UCSD-AML1 (cell line): ENCODE measurements around the gene NFX1.
"Not testable (repeated sequence)": the region's sequence is repeated elsewhere in the genome, so short reads cannot be mapped to it uniquely, and the experiment has no call there.

Source experiments
- DNase-seq: peaks from one replicate; lab custom pipeline; 2025; ENCODE audit not compliant: unreplicated experiment; lab: John Stamatoyannopoulos, UW

The NFX1 gene

DNA sequence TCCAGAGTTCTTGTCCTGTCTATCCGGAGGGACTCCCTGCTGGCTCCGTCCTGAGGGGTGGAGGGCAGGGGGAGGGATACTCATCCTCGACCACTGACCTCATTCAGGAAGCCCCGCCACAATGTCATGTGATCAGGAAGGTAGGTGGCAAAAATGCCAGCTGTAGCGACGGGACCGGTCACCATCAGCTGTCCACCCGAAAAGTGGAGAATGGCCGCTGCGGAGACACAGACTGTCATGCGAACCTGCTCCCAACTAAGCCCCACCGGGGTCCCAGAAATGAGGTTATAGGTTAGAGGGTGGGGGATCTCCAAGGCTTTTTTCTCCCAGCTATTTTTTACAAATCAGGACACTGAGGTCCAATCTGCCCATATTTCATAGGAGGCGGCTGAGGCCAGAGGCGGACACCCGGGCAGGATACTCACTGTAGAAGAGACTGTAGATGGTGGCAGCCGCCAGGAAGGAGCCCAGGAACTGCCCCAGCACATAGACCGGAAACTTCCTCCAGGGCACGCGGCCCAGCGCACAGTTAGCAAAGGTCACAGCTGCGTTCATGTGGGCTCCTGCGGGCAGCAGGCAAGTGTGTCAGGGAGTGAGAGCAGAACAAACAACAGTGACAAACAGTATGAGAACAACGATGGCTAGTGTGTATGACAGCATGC lies 95.8 kb downstream of the NFX1 start:
- DNase-seq: not testable (repeated sequence)

DNA sequence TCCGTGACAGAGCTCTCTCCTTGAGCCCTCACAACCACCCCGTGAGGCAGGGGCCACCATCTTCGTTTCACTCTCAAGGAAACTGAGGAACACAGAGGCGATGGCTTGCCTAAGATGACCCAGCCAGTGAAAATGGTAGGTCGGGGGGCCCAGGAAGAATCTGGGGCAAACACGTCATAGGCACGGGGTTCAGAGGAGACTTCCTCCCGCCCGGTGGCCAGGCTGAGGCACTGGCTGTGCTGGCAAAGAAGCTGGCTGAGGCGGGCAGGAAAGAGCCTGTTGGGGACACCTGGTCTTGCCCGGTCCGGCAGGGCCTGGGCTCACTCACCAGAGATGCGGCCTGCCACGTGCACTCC lies 96.3 kb downstream of the NFX1 start:
- not testable (repeated sequence) for DNase-seq

GRCh38 chr9:33386998-33387397 lies 96.7 kb downstream of the NFX1 start:
- DNase-seq: not testable (repeated sequence)

GRCh38 chr9:33388110-33388994 lies 98.0 kb downstream of the NFX1 start:
- no peak for DNase-seq

GRCh38 chr9:33391111-33391771 lies 100.9 kb downstream of the NFX1 start:
- DNase-seq: not testable (repeated sequence)

DNA sequence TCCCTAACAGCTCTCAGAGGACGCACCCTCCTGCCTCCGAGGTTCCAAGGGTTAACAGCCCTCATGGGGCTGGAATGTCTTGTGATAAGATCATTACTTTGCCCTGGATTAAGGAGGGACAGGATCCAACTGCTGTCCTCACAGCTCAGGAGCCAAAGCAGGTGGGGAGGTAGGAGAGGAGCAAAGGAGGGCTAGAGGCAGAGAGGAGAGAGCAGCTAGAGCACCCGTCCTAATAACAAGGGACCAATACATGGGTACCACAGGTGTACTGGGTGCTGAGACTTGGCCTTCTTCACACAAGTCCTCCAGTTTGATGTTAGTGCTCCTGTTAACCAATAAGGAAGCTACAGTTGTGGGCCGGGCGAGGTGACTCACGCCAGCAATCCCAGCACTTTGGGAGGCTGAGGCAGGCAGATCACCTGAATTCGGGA lies 102.3 kb downstream of the NFX1 start:
- not testable (repeated sequence) for DNase-seq

DNA sequence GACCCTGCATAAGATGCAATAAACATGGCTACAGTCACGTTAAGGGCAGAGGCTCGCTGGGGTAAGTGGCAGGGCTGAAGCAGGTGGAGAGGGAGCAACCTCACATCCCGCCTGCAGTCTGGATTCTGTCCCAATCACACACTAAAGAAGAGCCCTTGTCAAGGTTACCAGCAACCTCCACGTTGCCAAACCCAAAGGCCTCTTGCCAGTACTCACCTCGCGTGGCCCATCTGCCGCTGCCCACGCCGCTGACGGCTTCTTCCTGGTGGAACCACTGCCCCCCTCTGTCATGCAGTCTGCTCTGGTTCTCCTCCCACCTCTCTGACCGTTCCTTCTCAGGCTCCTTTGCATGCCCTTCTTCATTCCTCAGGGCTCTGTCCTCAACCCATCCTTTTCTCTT lies 103.3 kb downstream of the NFX1 start:
- no peak for DNase-seq

DNA sequence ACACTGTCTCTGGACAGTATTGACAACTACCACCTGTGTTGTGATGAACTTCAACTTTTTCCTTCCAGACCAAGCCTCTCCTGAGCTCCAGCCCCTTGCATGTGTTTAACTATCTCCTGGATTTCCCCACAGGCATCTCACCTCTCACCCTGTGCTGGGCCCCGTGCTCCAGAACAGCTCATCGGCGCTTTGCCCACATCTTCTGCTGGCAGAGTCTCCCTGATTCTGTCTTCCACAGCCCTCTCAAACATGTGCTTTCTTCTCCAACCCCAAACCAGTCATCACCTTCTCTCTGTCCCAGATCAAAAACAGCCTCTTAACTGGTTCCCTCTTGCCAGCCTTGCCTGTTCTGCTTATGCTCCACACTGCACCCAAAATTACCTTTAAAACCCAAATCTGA lies 103.7 kb downstream of the NFX1 start:
- not testable (repeated sequence) for DNase-seq

DNA sequence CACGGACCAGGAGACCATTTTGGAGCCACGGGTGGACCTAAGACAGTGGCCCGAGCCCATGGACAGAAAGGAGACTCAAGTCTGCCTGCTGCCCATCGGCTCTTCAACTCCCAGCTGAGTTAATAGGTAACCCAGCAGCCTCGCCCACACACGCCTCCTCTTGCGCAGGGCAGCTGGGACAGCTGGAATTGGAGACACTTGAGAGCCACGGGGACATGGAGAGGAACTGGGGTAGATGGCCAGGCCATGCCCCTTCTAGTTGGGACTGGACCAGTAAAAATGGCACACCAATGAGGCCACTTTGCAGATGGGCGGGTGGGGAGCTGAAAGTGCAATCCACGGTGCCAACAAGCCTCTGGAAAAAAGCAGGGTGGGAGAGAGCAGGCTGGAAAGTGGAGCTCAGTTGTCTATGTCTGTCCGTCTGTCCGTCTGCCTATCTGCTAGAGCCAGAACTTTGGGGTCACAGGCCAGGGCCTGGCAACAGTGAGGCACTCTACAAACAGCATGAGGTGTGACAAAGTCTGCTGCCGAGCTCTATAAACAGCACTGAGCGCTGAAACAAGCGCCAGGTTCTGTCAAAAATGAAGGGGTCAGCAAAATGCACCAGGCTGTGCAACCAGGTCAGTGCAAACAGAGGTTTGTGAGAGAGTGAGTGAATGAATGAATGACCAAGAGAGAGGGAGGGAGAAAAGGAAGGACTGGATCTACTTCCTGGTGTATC lies 105.0 kb downstream of the NFX1 start:
- not testable (repeated sequence) for DNase-seq

DNA sequence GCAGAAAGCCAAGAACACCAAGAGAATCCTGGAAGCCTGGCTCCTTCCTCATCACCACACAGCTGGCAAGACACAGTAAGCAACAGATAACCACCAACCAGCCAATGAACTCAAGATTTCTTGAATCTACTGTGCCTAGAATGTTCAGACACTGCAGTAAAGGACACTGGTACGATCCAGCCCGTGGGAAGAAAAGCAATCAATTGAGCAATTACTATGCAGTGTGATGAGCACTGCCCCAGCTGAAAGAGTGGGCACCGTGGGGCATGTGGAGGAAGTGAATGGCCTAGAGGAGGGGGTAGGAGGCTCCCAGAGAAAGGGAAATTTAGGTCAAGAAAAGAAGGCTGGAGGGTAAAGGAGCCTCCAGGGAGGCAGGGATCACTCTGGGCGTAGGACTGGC lies 107.5 kb downstream of the NFX1 start:
- DNase-seq: not testable (repeated sequence)

- DNase-seq: not testable (repeated sequence)
These were observed 108.7 kb downstream of the NFX1 start for GRCh38 chr9:33399047-33399446.

- not testable (repeated sequence) for DNase-seq
These were observed 111.5 kb downstream of the NFX1 start for GRCh38 chr9:33401809-33402208.

DNA sequence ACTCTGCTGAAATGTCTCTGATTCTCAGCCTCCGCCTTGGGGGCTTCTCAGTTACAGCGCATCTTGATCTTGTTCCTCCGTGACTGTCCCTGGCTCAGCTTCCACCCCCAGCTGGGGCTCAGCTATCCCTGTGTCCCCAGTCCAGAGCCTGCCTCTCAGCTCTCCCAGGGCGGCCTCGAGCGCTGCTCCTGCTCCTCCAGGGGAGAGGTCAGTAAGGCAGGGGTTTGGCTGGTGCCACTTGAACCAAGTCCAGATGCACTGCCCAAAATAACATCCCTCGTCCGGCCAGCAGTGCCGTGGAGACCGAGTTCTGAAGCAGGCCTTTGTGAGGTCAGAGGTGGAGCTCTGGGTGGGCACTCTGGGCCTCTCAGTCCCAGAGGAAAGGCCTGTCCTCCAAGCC lies 112.1 kb downstream of the NFX1 start, which contains the start of gene AQP7:
AQP7 (minus strand) TSS at position 198 of the 400 bp plus-strand sequence. CDS start 1,306 bp downstream, outside the sequence.
- DNase-seq: not testable (repeated sequence)

DNA sequence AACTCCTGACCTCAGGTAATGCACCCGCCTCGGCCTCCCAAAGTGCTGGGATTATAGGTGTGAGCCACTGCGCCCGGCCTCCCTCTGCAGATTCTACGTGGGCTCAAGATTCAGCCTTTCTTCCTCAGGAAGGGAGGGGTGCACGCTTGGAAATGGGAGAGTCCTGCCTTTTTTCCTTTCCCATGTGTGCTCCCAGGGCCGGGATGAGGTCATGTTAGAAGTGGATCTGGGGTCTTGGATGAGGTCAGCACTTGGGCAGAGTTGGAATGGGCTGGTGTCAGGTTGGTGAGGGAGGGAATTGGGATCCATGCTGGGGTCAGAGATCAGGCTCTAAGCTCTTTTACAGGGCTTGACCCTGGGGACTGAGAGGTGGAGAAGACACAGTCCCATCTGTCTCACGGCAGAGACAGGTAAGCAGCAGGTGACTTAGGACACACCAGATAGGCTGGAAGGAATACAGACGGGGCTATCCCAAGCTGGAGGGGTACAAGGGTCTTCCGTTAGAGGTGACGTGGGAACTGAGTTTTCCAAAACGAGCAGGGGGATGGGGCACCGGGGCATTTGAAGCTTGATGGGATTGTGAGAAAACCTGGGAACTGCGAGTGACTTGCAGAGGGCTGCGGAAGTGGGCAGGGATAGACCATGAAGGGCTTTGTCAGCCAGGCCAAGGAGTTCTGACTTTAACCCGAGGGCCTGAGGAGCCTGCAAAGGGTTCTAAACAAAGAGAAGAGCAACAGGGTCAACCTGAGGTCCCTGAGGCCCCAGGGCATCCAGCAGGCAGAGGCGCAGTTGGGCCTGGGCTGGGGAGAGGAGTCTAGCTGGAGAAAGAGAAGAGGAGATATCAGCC lies 113.8 kb downstream of the NFX1 start:
- no peak for DNase-seq

GRCh38 chr9:33404788-33405362 lies 114.6 kb downstream of the NFX1 start:
- DNase-seq: no peak

- no peak for DNase-seq
These were observed 116.7 kb downstream of the NFX1 start for GRCh38 chr9:33407061-33407460.

DNA sequence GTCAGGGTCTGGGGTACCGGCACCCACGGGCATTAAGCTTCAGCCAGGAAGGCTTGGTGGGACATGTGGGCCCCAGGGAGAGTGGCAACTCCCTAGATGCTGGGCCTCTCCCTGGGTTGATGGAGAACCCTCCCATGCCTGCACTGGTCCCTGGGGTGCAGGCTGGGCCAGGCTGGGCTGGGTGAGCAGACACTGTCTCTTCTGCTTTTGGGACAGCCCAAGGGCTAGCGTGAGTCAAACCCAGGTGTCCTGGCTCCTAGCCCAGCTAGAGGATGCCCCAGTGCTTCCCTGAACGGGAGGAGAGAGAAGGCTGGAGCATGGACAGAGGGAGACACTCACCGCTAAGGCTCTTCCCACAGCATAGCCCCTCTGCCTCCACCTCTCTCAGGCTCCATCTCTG lies 117.8 kb downstream of the NFX1 start:
- DNase-seq: no peak

DNA sequence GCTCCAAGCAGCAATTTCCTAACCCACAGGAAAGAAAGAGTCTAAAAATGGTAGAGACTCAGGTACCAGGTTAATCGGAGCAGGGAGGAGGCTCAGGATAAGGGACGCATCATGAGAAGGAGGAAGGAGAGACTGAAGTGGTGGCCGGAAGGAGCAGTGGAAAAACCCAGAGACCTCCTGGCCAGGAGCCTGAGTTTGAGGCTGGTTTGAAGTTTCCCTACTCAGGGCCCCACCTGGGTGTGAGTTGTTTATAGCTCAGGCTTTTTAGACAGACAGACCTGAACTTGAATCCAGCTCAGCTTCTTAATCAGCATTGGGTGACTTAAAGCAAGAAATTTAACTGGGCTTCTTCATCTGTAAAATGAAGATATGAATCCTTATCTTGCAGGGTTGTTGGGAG lies 124.0 kb downstream of the NFX1 start:
- DNase-seq: no peak

DNA sequence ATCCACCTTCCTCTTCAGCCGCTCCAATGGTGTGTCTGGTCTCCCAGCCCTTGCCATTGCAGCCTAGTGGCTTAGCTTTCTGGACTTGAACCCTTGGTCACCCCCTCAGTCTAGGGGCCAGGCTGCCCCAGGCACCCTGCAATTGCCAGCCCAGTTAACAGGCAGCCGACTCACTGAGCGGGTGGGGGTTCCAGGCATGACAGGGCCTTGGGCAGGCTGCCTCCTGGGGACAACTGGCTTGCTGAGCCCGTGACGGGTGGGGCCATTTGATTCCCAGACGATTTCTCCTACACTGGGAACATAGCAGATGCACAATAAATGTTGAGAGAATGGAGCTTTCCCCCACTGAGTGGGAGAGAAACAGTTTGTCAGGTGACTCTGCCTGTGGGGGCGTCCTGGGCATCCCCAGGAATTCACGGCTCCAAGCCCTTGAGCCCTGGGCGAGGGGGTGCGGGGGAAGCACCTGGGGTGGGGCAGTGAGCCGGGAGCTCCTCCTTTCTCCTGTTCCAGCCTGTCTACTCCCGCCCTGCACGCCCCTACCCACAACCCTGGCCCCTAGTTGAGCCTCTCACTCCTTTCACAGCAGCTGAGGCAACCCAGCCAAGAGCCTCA lies 124.7 kb downstream of the NFX1 start:
- DNase-seq: no peak
